Fibroblast of lung (primary cell): ENCODE data around the gene SLC9A1.

Experiments used
- CTCF ChIP-seq, 2 donors: IDR thresholded peaks in 1 of 2; conservative IDR thresholded peaks in 1 of 2; 1 replicate in 1 of 2; 2 replicates in 1 of 2; pipeline ENCODE4 v1.5.1; 2011 to 2012; ENCODE audit warnings: low read length in 2 of 2, control low read depth in 1 of 2, inconsistent platforms in 1 of 2, low read depth in 1 of 2, mild to moderate bottlenecking in 1 of 2
- EZH2 ChIP-seq: IDR thresholded peaks from 2 replicates; pipeline ENCODE4 v1.5.1; 2012; ENCODE audit warnings: low read length, control low read depth, mild to moderate bottlenecking; ENCODE audit errors: missing control alignments

- TF ChIP-seq CTCF (conservative IDR thresholded peaks at IDR 0.05 in 1 of 2, IDR thresholded peaks at IDR 0.05 in 1 of 2; ENCODE audit: low read depth in 1 of 2, low read length in 2 of 2), result no peak
- TF ChIP-seq EZH2, result no peak
Observed at GRCh38 chr1:27138927-27139326, 16.0 kb downstream of the SLC9A1 start.
